Ishikawa (cell line): Measurements from ENCODE around the gene SLC9A9.

ENCODE experiments used
- CEBPB ChIP-seq: IDR thresholded peaks from 2 replicates; pipeline ENCODE4 v1.6.1; 2012
- CREB1 ChIP-seq: IDR thresholded peaks from 2 replicates; pipeline ENCODE4 v1.6.1; 2012; ENCODE audit warnings: low read depth
- EGR1 ChIP-seq: IDR thresholded peaks from 2 replicates; pipeline ENCODE4 v1.6.1; 2012
- EP300 ChIP-seq: IDR thresholded peaks from 2 replicates; pipeline ENCODE4 v1.6.1; 2012; ENCODE audit warnings: borderline replicate concordance
- FOXM1 ChIP-seq: IDR thresholded peaks from 2 replicates; pipeline ENCODE4 v1.6.1; 2012; ENCODE audit warnings: low read depth, borderline replicate concordance
- MAX ChIP-seq: IDR thresholded peaks from 2 replicates; pipeline ENCODE4 v1.6.1; 2012
- NFIC ChIP-seq: IDR thresholded peaks from 2 replicates; pipeline ENCODE4 v1.6.1; 2012
- RAD21 ChIP-seq: IDR thresholded peaks from 2 replicates; pipeline ENCODE4 v1.6.1; 2012; ENCODE audit warnings: low read depth
- REST ChIP-seq: IDR thresholded peaks from 2 replicates; pipeline ENCODE4 v1.6.1; 2012; ENCODE audit warnings: low read depth, mild to moderate bottlenecking
- TAF1 ChIP-seq: IDR thresholded peaks from 2 replicates; pipeline ENCODE4 v1.6.1; 2012; ENCODE audit warnings: low read depth, mild to moderate bottlenecking
- TCF12 ChIP-seq: IDR thresholded peaks from 2 replicates; pipeline ENCODE4 v1.6.1; 2012; ENCODE audit warnings: low read depth
- TEAD4 ChIP-seq: IDR thresholded peaks from 2 replicates; pipeline ENCODE4 v1.6.1; 2012
- USF1 ChIP-seq: IDR thresholded peaks from 2 replicates; pipeline ENCODE4 v1.6.1; 2012
- YY1 ChIP-seq: IDR thresholded peaks from 2 replicates; pipeline ENCODE4 v1.6.1; 2012; ENCODE audit warnings: low read depth
- ZBTB7A ChIP-seq: IDR thresholded peaks from 2 replicates; pipeline ENCODE4 v1.6.1; 2012; ENCODE audit warnings: low read depth

The SLC9A9 gene

GRCh38 chr3:143895805-143896204 lies 47.5 kb upstream of the SLC9A9 start:
- no peak for TF ChIP-seq TCF12
- peak; percentile 26; the same call in 1 of the 2 replicates for TF ChIP-seq RAD21
- no peak for TF ChIP-seq EGR1
- no peak for TF ChIP-seq NFIC
- no peak for TF ChIP-seq FOXM1
- no peak for TF ChIP-seq USF1
- no peak for TF ChIP-seq YY1
- TF ChIP-seq TEAD4: no peak

- TF ChIP-seq ZBTB7A: no peak
- TF ChIP-seq TEAD4: no peak
- TF ChIP-seq NFIC: no peak
- TF ChIP-seq CREB1: no peak
- no peak for TF ChIP-seq RAD21
- TF ChIP-seq MAX: no peak
- no peak for TF ChIP-seq CEBPB
- no peak for TF ChIP-seq EP300
- no peak for TF ChIP-seq EGR1
- no peak for TF ChIP-seq REST
- no peak for TF ChIP-seq FOXM1
- no peak for TF ChIP-seq TCF12
Measured at GRCh38 chr3:143888846-143889245, 40.6 kb upstream of the SLC9A9 start.

- TF ChIP-seq NFIC (no peak), MAX (no peak), EP300 (no peak), REST (no peak), YY1 (no peak), TAF1 (no peak), TCF12 (no peak), FOXM1 (no peak), EGR1 (no peak), CREB1 (no peak), CEBPB (no peak), RAD21 (no peak), ZBTB7A (no peak), TEAD4 (no peak), USF1 (no peak)
Measured at GRCh38 chr3:143888166-143888565, 39.9 kb upstream of the SLC9A9 start.

- peak; percentile 64 for TF ChIP-seq RAD21
- TF ChIP-seq NFIC: no peak
Measured at GRCh38 chr3:143885780-143886427, 37.6 kb upstream of the SLC9A9 start.

- TF ChIP-seq TAF1 (no peak), CREB1 (no peak), TCF12 (no peak), EGR1 (no peak), EP300 (no peak), NFIC (no peak), YY1 (no peak)
Measured at GRCh38 chr3:143884861-143885260, 36.6 kb upstream of the SLC9A9 start.

- TF ChIP-seq TCF12 (no peak), RAD21 (no peak), CEBPB (no peak), MAX (no peak), CREB1 (no peak)
Measured at GRCh38 chr3:143883151-143883550, 34.9 kb upstream of the SLC9A9 start.

- TF ChIP-seq NFIC (no peak), TEAD4 (no peak), ZBTB7A (no peak), RAD21 (no peak), REST (no peak), EGR1 (no peak), TAF1 (no peak), TCF12 (no peak)
Measured at GRCh38 chr3:143881095-143881494, 32.8 kb upstream of the SLC9A9 start.
